BLaER1 treated with 17β-estradiol and CSF1 and Interleukin-3, amounts not matched to agents 10 nM and 100 nM (cell line): Measurements from ENCODE around the gene KCNMB2.
A peak's percentile ranks its signal among the peaks of the same experiment; 100 is the strongest.
"Not testable (repeated sequence)": the region's sequence is repeated elsewhere in the genome, so short reads cannot be mapped to it uniquely, and the experiment has no call there.

Experiments
- H3K27ac ChIP-seq, 11 experiments: shearing (Covaris generic); formaldehyde crosslinking; 2 replicates each; pipeline ENCODE4 v1.8.1; 2022
- H3K27me3 ChIP-seq, 11 experiments: shearing (Covaris generic); formaldehyde crosslinking; 2 replicates each; pipeline ENCODE4 v1.8.1; 2022
- H3K36me3 ChIP-seq, 11 experiments: shearing (Covaris generic); formaldehyde crosslinking; 2 replicates each; pipeline ENCODE4 v1.8.1; 2022
- H3K4me1 ChIP-seq, 10 experiments: shearing (Covaris generic); formaldehyde crosslinking; 2 replicates each; pipeline ENCODE4 v1.8.1; 2022
- H3K4me2 ChIP-seq, 11 experiments: shearing (Covaris generic); formaldehyde crosslinking; 2 replicates each; pipeline ENCODE4 v1.8.1; 2022
- H3K4me3 ChIP-seq, 10 experiments: shearing (Covaris generic); formaldehyde crosslinking; 2 replicates each; pipeline ENCODE4 v1.8.1; 2022
- H3K9ac ChIP-seq, 11 experiments: shearing (Covaris generic); formaldehyde crosslinking; 2 replicates each; pipeline ENCODE4 v1.8.1; 2022
- H3K9me3 ChIP-seq, 11 experiments: shearing (Covaris generic); formaldehyde crosslinking; replicated peaks in 1 of 11; 2 replicates each; pipeline ENCODE4 v1.8.1; 2022
- H4K20me1 ChIP-seq, 11 experiments: shearing (Covaris generic); formaldehyde crosslinking; 2 replicates each; pipeline ENCODE4 v1.8.1; 2022
- Cebpa-rat ChIP-seq, 11 experiments: shearing (Covaris generic); IDR thresholded peaks; 2 replicates each; pipeline ENCODE4 v1.8.1; 2022

The KCNMB2 gene

GRCh38 chr3:178532476-178532875 is 3.8 kb upstream of the KCNMB2 start:
- H3K4me3 ChIP-seq = no peak overlapping the region
- no peaks in the 10 kb centered on the region for H3K9me3 ChIP-seq
- peaks cover 0 to 4% (median 0%) of the 10 kb centered on the region in 11 experiments; a peak in 1 of 22 replicates for H3K27me3 ChIP-seq
- no peaks in the 10 kb centered on the region for H3K36me3 ChIP-seq
- no peak for TF ChIP-seq Cebpa-rat (IDR thresholded peaks at IDR 0.05)
- H3K9ac ChIP-seq = no peak overlapping the region
- H4K20me1 ChIP-seq = no peaks in the 10 kb centered on the region
- no peak overlapping the region for H3K27ac ChIP-seq
- no peak overlapping the region for H3K4me2 ChIP-seq
- H3K4me1 ChIP-seq = no peaks in the 10 kb centered on the region

DNA sequence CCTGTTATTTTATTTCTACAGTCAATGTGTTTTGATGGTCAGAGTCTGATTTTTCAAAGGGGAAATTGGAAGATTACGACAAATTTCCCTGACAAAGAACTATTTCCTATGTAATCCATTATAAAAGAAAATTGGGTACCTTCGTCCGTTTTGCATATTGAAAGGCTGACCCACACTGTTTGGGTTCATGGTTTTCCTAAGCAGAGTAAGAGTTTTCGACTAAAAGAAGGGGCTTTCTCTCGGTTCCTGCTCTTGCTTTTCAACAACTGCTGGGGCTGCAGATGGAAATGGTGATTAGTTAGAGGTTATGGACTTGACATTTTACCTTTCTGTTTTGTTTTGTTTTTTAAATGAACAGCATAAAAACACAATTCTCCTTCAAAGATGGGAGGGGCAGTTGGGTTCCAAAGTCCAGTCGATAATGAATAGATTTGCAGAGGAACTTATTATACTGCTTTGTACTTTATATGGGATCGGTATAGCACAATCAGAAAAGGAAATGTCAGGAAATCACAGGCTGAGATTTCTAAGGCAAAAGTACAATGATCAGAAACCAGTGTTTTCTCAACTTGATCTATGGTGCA is 978 bp downstream of the KCNMB2 start:
- Histone ChIP-seq H3K36me3 (no peaks in the 10 kb centered on the region), H3K4me3 (no peak overlapping the region), H3K9ac (no peak overlapping the region), H3K27ac (no peak overlapping the region), H3K4me1 (no peaks in the 10 kb centered on the region), H4K20me1 (no peaks in the 10 kb centered on the region), H3K27me3 (peaks cover 0 to 4% (median 0%) of the 10 kb centered on the region in 11 experiments; a peak in 1 of 22 replicates), H3K9me3 (no peaks in the 10 kb centered on the region), H3K4me2 (no peak overlapping the region)
- TF ChIP-seq Cebpa-rat (IDR thresholded peaks at IDR 0.05) = no peak

DNA sequence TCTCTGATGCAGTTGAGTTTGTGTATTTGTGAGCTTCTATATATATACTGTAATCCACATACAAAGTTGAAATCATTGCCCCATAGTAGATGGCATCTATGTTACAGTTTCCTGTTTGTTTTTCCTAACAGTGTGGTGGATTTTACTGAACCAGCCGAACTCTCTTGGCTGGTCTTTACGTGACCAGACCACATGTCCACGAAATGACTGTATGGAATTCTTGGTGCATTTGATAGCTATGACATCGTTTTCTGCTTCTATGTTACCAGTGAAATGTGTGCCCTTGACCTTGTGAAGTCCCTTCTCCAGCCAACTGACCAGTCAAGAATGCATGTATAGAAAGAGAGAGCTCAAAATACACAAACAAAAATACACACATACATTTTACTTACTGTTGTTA is 1.8 kb downstream of the KCNMB2 start:
- Histone ChIP-seq H4K20me1 (no peaks in the 10 kb centered on the region), H3K4me1 (no peaks in the 10 kb centered on the region), H3K27me3 (peaks cover 0 to 4% (median 0%) of the 10 kb centered on the region in 11 experiments; a peak in 1 of 22 replicates), H3K36me3 (no peaks in the 10 kb centered on the region), H3K9me3 (no peaks in the 10 kb centered on the region), H3K9ac (no peak overlapping the region), H3K4me3 (no peak overlapping the region), H3K4me2 (no peak overlapping the region), H3K27ac (no peak overlapping the region)
- TF ChIP-seq Cebpa-rat (IDR thresholded peaks at IDR 0.05) = no peak

DNA sequence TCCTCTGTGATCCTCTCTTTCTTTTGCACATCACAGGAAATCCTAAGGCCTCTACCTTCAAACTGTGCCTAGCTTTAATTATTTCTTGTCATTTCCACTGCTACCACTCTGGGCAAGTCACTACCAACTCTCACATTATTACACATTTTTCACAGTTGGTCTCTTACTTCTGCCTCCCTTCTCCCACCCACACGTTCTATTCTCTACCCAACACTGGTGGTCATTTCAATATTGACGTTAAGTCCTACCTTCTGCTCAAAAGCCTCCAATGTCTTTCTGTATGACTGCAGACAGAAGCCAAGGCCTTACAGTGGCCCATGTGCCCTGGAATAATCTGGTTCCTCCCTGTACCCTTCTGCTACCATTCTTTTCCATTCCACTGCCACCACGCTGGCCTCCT is 3.9 kb downstream of the KCNMB2 start:
- H3K4me3 ChIP-seq = no peak overlapping the region
- no peaks in the 10 kb centered on the region for H3K9me3 ChIP-seq
- no peaks in the 10 kb centered on the region for H3K36me3 ChIP-seq
- TF ChIP-seq Cebpa-rat (IDR thresholded peaks at IDR 0.05) = no peak
- no peaks in the 10 kb centered on the region for H3K4me1 ChIP-seq
- no peak overlapping the region for H3K9ac ChIP-seq
- H3K27me3 ChIP-seq = no peaks in the 10 kb centered on the region
- H3K4me2 ChIP-seq = no peak overlapping the region
- no peaks in the 10 kb centered on the region for H4K20me1 ChIP-seq
- H3K27ac ChIP-seq = no peak overlapping the region

DNA sequence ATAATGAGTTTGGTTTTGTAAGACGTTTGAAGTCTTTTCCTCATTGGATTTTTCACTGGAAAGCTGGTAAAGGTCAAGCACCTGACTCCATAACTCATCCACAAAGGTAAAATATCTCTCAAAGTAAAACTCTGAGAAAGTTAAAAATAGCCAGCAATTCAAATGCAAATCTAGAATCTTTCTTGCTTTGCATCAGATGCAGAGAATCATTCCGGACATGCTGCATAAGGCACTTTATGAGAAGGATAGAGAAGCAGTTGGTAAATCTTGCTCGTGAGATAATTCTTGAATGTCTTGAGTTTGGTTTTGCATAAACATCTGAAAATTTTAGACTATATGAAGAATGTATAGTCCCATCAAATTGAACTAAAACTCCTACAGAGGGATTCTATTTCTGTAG is 9.1 kb downstream of the KCNMB2 start:
- no peaks in the 10 kb centered on the region for H3K27me3 ChIP-seq
- H3K4me3 ChIP-seq = no peak overlapping the region
- H3K9me3 ChIP-seq = no peaks in the 10 kb centered on the region
- no peak overlapping the region for H3K4me2 ChIP-seq
- no peaks in the 10 kb centered on the region for H3K36me3 ChIP-seq
- H3K27ac ChIP-seq = no peak overlapping the region
- no peak overlapping the region for H3K9ac ChIP-seq
- no peaks in the 10 kb centered on the region for H3K4me1 ChIP-seq
- no peaks in the 10 kb centered on the region for H4K20me1 ChIP-seq
- no peak for TF ChIP-seq Cebpa-rat (IDR thresholded peaks at IDR 0.05)

GRCh38 chr3:178546079-178546478 is 9.8 kb downstream of the KCNMB2 start:
- Histone ChIP-seq H4K20me1 (no peaks in the 10 kb centered on the region), H3K9me3 (no peaks in the 10 kb centered on the region), H3K27me3 (no peaks in the 10 kb centered on the region), H3K4me2 (no peak overlapping the region), H3K36me3 (no peaks in the 10 kb centered on the region), H3K9ac (no peak overlapping the region), H3K4me3 (no peak overlapping the region), H3K4me1 (peaks cover 0 to under 1% (median 0%) of the 10 kb centered on the region in 10 experiments; a peak in 2 of 20 replicates), H3K27ac (no peak overlapping the region)
- no peak for TF ChIP-seq Cebpa-rat (IDR thresholded peaks at IDR 0.05)

DNA sequence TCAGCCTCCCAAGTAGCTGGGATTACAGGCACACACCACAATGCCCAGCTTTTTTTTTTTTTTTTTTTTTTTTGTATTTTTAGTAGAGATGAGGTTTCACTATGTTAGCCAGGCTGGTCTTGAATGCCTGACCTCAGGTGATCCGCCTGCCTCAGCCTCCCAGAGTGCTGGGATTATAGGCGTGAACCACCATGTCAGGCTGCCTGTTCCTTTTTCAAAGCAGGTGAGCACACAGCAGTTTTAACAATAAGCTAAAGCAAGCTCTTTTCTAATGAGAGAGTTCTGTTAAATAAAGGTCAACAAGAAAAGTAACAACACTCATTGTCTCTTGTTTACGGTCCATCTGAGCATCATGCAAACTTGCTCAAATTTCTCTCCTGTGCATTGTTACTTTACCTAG is 13.2 kb downstream of the KCNMB2 start:
- not testable (repeated sequence) for H3K27ac ChIP-seq, H4K20me1 ChIP-seq, H3K9me3 ChIP-seq, H3K4me2 ChIP-seq, H3K4me3 ChIP-seq, H3K9ac ChIP-seq, H3K27me3 ChIP-seq, H3K36me3 ChIP-seq
- H3K4me1 ChIP-seq = peaks cover 0 to 19% (median 7%) of the 10 kb centered on the region in 10 experiments; a peak in 11 of 20 replicates

- H3K36me3 ChIP-seq = no peaks in the 10 kb centered on the region
- H3K9me3 ChIP-seq = no peaks in the 10 kb centered on the region
- H3K4me2 ChIP-seq = peak overlapping the region in 8 of 11 experiments; percentile 13 to 61 (median 34); a peak in 13 of 22 replicates
- H4K20me1 ChIP-seq = no peaks in the 10 kb centered on the region
- H3K27ac ChIP-seq = 0 out of 22 replicates have a peak overlapping the region, but pooled peaks of 1 of the 11 experiments have one; percentile 8
- H3K27me3 ChIP-seq = no peaks in the 10 kb centered on the region
- no peak overlapping the region for H3K9ac ChIP-seq
- peak in 2 of 11 experiments; percentile 19 to 55; a peak in 1 of 22 replicates for TF ChIP-seq Cebpa-rat (IDR thresholded peaks at IDR 0.05)
- no peak overlapping the region for H3K4me3 ChIP-seq
- peaks cover 0 to 19% (median 7%) of the 10 kb centered on the region in 10 experiments; a peak in 11 of 20 replicates for H3K4me1 ChIP-seq
Observed at GRCh38 chr3:178551916-178552321, 15.7 kb downstream of the KCNMB2 start.

DNA sequence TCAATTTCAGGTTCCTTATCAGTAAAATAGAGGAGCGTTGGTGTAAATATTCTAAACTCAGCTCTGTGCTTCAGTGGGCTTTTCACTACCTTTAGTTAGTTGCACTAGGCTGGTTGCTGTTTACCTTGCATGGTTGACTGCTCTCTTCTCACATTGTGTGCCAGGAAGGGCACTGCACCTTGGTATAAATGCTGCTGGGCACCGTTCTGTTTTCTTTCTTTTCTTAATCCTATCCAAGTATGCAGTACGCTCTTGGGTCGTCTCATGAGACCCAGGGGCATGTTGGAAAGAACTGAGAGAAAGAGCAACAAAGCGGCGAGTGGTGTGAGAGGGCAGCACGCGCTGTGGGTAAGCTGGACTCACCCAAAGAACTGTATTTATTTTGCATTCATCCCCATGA is 22.4 kb downstream of the KCNMB2 start:
- TF ChIP-seq Cebpa-rat (IDR thresholded peaks at IDR 0.05) = no peak
- no peak overlapping the region for H3K4me2 ChIP-seq
- H3K27ac ChIP-seq = no peak overlapping the region

GRCh38 chr3:178560759-178561158 is 24.5 kb downstream of the KCNMB2 start:
- Histone ChIP-seq H3K27ac (no peak overlapping the region), H3K9ac (no peak overlapping the region), H3K36me3 (no peaks in the 10 kb centered on the region), H3K27me3 (no peaks in the 10 kb centered on the region), H3K4me3 (no peak overlapping the region), H4K20me1 (no peaks in the 10 kb centered on the region), H3K9me3 (no peaks in the 10 kb centered on the region), H3K4me1 (peaks cover 0 to 7% (median 4%) of the 10 kb centered on the region in 10 experiments; a peak in 6 of 20 replicates), H3K4me2 (no peak overlapping the region)
- TF ChIP-seq Cebpa-rat (IDR thresholded peaks at IDR 0.05) = no peak

More for the DNA sequence above, 22.4 kb downstream of the KCNMB2 start:
- H3K27me3 ChIP-seq = no peaks in the 10 kb centered on the region
- H3K36me3 ChIP-seq = no peaks in the 10 kb centered on the region
- no peak overlapping the region for H3K4me3 ChIP-seq
- no peaks in the 10 kb centered on the region for H4K20me1 ChIP-seq
- H3K4me1 ChIP-seq = peaks cover 0 to 7% (median 4%) of the 10 kb centered on the region in 10 experiments; a peak in 6 of 20 replicates
- H3K9me3 ChIP-seq = no peaks in the 10 kb centered on the region
- no peak overlapping the region for H3K9ac ChIP-seq
